ENCODE measurements around the gene PJVK.
"Not testable (repeated sequence)": the region's sequence is repeated elsewhere in the genome, so short reads cannot be mapped to it uniquely, and the experiment has no call there.

PJVK gene

GRCh38 chr2:178471313-178471712, 20.1 kb downstream of the PJVK start:
- H3K36me3 ChIP-seq (ENCODE audit: control insufficient read depth, insufficient read depth, low read length); H3K4me1 ChIP-seq (ENCODE audit: control insufficient read depth, insufficient read depth, low read length); H3K27ac ChIP-seq (ENCODE audit: low read depth, low read length); H3K27me3 ChIP-seq (ENCODE audit: control insufficient read depth, insufficient read depth, low read length); H3K9ac ChIP-seq (ENCODE audit: low read length); H3K4me3 ChIP-seq (ENCODE audit: low read depth, low read length); H3K9me3 ChIP-seq (ENCODE audit: control insufficient read depth, insufficient read depth, low read depth, low read length): not testable (repeated sequence)

DNA sequence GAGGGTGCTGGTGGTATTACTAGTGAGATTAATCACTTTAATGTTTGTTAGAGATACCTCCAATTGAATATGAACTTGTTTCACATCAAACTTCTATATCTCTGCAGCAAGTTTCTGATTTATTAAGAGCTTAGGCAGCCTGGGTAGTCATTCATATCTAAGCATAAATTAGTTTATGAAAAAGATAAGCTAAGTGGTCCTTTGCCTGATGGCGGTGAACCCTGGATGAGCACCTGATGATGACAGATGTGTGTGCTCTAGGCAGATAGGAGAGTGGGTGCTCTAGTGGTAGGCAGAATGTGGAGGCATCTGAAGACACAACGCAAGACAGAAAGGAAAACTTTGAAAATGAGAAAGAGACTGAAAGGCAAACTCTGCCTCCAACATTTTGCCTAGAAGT, 22.2 kb downstream of the PJVK start:
- Histone ChIP-seq H3K9me3 (ENCODE audit: control insufficient read depth, insufficient read depth, low read depth, low read length) (no peaks in the 10 kb centered on the region), H3K36me3 (ENCODE audit: control insufficient read depth, insufficient read depth, low read length) (no peaks in the 10 kb centered on the region), H3K27ac (ENCODE audit: low read depth, low read length) (no peak overlapping the region), H3K4me1 (ENCODE audit: control insufficient read depth, insufficient read depth, low read length) (0 out of 2 replicates have a peak, but pooled peaks cover 2% of the 10 kb centered on the region), H3K9ac (ENCODE audit: low read length) (no peak overlapping the region), H3K4me3 (ENCODE audit: low read depth, low read length) (no peak overlapping the region), H3K27me3 (ENCODE audit: control insufficient read depth, insufficient read depth, low read length) (no peaks in the 10 kb centered on the region)

DNA sequence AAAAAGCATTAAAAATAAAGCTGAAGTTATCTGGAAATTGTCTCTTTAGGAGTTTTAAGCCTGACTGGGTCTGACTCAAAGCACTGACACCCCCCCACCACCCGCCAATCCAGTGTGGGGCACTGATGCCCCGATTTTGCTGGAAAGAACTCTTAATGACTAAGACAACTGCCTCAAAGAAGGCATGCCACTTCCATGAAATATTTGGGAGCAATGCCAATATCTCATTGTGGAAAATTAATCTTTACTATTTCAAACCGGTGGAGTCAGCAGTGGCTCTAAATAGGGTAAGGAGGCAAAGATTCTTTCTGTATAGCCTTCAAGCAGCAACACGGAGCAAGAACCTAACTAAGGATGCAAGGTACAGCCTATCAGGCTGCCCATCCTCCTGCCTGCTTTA, 22.8 kb downstream of the PJVK start:
- no peak overlapping the region for H3K9ac ChIP-seq (ENCODE audit: low read length)
- no peaks in the 10 kb centered on the region for H3K9me3 ChIP-seq (ENCODE audit: control insufficient read depth, insufficient read depth, low read depth, low read length)
- H3K4me3 ChIP-seq (ENCODE audit: low read depth, low read length), result no peak overlapping the region
- 0 out of 2 replicates have a peak, but pooled peaks cover 2% of the 10 kb centered on the region for H3K4me1 ChIP-seq (ENCODE audit: control insufficient read depth, insufficient read depth, low read length)
- H3K27ac ChIP-seq (ENCODE audit: low read depth, low read length), result no peak overlapping the region
- no peaks in the 10 kb centered on the region for H3K36me3 ChIP-seq (ENCODE audit: control insufficient read depth, insufficient read depth, low read length)
- no peaks in the 10 kb centered on the region for H3K27me3 ChIP-seq (ENCODE audit: control insufficient read depth, insufficient read depth, low read length)

DNA sequence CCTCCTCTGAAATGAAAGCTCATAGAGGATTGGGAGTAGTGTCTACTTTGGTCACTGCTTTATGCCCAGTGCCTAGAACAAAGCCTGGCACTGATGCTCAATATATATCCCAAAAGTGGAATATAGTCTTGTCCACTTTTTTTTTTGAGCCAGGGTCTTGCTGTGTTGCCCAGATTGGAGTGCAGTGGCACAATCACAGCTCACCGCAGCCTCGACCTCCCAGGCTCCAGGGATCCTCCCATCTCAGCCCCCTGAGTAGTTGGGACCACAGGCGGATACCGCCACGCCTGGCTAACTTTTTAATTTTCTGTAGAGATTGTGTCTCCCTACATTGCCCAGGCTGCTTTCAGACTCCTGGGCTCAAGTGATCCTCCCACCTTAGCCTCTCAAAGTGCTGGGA, 23.4 kb downstream of the PJVK start:
- Histone ChIP-seq H3K27ac (ENCODE audit: low read depth, low read length) (no peak overlapping the region), H3K9ac (ENCODE audit: low read length) (no peak overlapping the region), H3K27me3 (ENCODE audit: control insufficient read depth, insufficient read depth, low read length) (no peaks in the 10 kb centered on the region; the same call in 1 of the 2 replicates), H3K36me3 (ENCODE audit: control insufficient read depth, insufficient read depth, low read length) (no peaks in the 10 kb centered on the region), H3K9me3 (ENCODE audit: control insufficient read depth, insufficient read depth, low read depth, low read length) (no peaks in the 10 kb centered on the region), H3K4me1 (ENCODE audit: control insufficient read depth, insufficient read depth, low read length) (0 out of 2 replicates have a peak, but pooled peaks cover 2% of the 10 kb centered on the region), H3K4me3 (ENCODE audit: low read depth, low read length) (no peak overlapping the region)

DNA sequence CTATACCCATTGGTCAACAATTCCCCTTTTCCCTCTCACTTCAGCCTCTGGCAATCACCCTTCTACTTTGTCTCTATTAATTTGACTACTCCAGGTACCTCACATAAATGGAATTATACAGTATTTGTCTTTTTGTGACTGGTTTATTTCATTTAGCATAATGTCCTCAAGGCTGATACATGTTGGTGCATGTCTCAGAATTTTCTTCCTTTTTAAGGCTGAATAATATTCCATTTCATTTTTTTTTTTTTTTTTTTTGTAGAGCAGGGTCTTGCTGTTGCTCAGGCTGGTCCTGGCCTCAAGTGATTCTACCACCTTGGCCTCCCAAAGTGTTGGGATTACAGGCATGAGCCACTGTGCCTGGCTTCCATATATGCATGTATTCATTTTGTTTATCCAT, 25.3 kb downstream of the PJVK start:
- H3K27ac ChIP-seq (ENCODE audit: low read depth, low read length), result no peak overlapping the region
- H3K9ac ChIP-seq (ENCODE audit: low read length), result no peak overlapping the region
- no peak overlapping the region for H3K4me3 ChIP-seq (ENCODE audit: low read depth, low read length)
- H3K36me3 ChIP-seq (ENCODE audit: control insufficient read depth, insufficient read depth, low read length), result no peaks in the 10 kb centered on the region
- no peaks in the 10 kb centered on the region for H3K9me3 ChIP-seq (ENCODE audit: control insufficient read depth, insufficient read depth, low read depth, low read length)
- H3K27me3 ChIP-seq (ENCODE audit: control insufficient read depth, insufficient read depth, low read length), result no peaks in the 10 kb centered on the region; the same call in 1 of the 2 replicates
- 0 out of 2 replicates have a peak, but pooled peaks cover 5% of the 10 kb centered on the region for H3K4me1 ChIP-seq (ENCODE audit: control insufficient read depth, insufficient read depth, low read length)

DNA sequence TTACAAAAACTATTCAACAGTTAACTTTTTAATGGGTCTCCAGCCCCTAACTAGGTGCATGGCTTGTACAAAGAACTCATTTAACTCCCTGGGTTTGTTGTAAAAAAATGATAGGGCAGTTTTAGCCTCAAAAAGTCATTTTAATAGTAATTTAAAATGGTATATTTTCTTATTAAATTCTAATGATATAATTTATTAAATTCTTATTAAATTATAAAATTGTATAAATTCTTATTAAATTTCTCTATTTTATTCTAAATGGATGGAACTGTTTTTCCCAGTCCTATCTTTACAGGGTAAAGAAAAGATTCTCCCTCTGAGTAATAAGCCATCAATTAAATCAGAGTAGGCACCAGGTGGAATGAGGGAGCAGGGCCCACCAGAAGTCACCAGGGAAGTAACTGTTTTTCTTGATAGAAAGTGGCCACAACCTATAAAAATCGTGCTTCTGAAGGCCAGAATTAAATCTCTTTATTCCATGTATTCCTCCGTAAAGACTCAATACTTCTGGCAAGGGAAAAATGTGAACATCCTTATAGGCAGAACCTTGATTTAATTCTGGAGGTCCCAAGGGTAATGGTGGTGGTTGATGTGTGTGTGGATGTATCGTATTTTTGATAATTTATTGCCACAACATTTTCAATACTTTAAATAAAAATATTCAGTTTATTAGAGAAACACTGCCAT, 26.4 kb downstream of the PJVK start:
- Histone ChIP-seq H3K27ac (ENCODE audit: low read depth, low read length) (no peak overlapping the region), H3K9me3 (ENCODE audit: control insufficient read depth, insufficient read depth, low read depth, low read length) (no peaks in the 10 kb centered on the region), H3K4me1 (ENCODE audit: control insufficient read depth, insufficient read depth, low read length) (peaks cover 12% of the 10 kb centered on the region), H3K36me3 (ENCODE audit: control insufficient read depth, insufficient read depth, low read length) (no peaks in the 10 kb centered on the region), H3K27me3 (ENCODE audit: control insufficient read depth, insufficient read depth, low read length) (no peaks in the 10 kb centered on the region; the same call in 1 of the 2 replicates), H3K9ac (ENCODE audit: low read length) (no peak overlapping the region), H3K4me3 (ENCODE audit: low read depth, low read length) (peak overlapping the region; percentile 72)

- Histone ChIP-seq H3K27ac (ENCODE audit: low read depth, low read length) (no peak overlapping the region; the same call in 1 of the 2 replicates), H3K36me3 (ENCODE audit: control insufficient read depth, insufficient read depth, low read length) (no peaks in the 10 kb centered on the region), H3K9ac (ENCODE audit: low read length) (peak overlapping the region; percentile 72), H3K27me3 (ENCODE audit: control insufficient read depth, insufficient read depth, low read length) (no peaks in the 10 kb centered on the region; the same call in 1 of the 2 replicates), H3K9me3 (ENCODE audit: control insufficient read depth, insufficient read depth, low read depth, low read length) (no peaks in the 10 kb centered on the region), H3K4me1 (ENCODE audit: control insufficient read depth, insufficient read depth, low read length) (peaks cover 15% of the 10 kb centered on the region), H3K4me3 (ENCODE audit: low read depth, low read length) (peak overlapping the region; percentile 72)
Measured at GRCh38 chr2:178478130-178478438, 26.9 kb downstream of the PJVK start.

- peak within 1 kb of the TSS; percentile 72 for H3K4me3 ChIP-seq (ENCODE audit: low read depth, low read length)
- no peak within 1 kb of the TSS; the same call in 1 of the 2 replicates for H3K27ac ChIP-seq (ENCODE audit: low read depth, low read length)
- no peaks in the 10 kb centered on the region; the same call in 1 of the 2 replicates for H3K27me3 ChIP-seq (ENCODE audit: control insufficient read depth, insufficient read depth, low read length)
- peaks cover 15% of the 10 kb centered on the region for H3K4me1 ChIP-seq (ENCODE audit: control insufficient read depth, insufficient read depth, low read length)
- H3K36me3 ChIP-seq (ENCODE audit: control insufficient read depth, insufficient read depth, low read length), result no peaks in the 10 kb centered on the region
- no peaks in the 10 kb centered on the region for H3K9me3 ChIP-seq (ENCODE audit: control insufficient read depth, insufficient read depth, low read depth, low read length)
- H3K9ac ChIP-seq (ENCODE audit: low read length), result peak within 1 kb of the TSS; percentile 73
Measured at GRCh38 chr2:178478439-178479274, 27.5 kb downstream of the PJVK start, which contains the start of gene FKBP7. Gene FKBP7, minus strand, starts transcription at chr2:178478600. Its CDS starts 101 bp downstream, at chr2:178478499.

DNA sequence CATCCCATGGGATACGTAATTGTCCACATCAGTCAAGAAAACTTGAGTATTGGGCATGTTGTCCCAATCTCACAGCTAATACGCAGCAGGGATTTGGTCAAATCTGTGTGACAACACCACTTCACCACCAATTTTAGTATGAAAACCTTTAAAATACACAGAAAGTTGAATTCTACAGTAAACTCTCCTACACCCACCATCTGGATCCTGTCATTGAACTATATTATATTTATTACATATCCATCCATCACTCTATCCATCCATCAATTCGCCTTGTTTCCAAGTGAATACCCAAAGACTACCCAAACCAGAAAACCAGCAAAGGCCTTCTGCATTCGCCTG, 28.1 kb downstream of the PJVK start:
- Histone ChIP-seq H3K27ac (ENCODE audit: low read depth, low read length) (no peak overlapping the region), H3K4me1 (ENCODE audit: control insufficient read depth, insufficient read depth, low read length) (peaks cover 15% of the 10 kb centered on the region), H3K36me3 (ENCODE audit: control insufficient read depth, insufficient read depth, low read length) (no peaks in the 10 kb centered on the region), H3K27me3 (ENCODE audit: control insufficient read depth, insufficient read depth, low read length) (no peaks in the 10 kb centered on the region; the same call in 1 of the 2 replicates), H3K4me3 (ENCODE audit: low read depth, low read length) (peak overlapping the region; percentile 72), H3K9me3 (ENCODE audit: control insufficient read depth, insufficient read depth, low read depth, low read length) (no peaks in the 10 kb centered on the region), H3K9ac (ENCODE audit: low read length) (no peak overlapping the region)

DNA sequence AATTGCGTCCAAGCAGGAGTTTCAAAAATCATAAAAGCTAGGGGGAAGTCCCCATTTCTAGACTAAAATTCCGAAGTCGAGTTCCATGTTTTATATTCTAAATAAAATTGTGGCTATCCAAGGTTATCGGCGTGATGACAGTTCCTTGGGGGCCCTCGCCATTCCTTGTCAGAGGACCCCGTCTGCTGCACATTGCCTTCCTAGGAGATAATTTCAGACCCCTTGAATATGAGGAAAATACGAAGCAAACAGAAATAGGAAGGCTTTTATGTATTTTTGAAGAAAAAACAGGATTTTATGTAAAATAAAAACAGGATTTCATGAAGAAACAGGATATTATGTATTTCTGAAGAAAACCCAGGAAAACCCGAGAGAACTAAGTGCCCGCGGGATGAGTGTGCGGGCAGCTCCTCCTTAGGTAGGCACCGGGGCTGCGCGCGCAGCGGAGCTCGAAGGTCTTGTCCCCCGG, 28.6 kb downstream of the PJVK start:
- Histone ChIP-seq H3K27me3 (ENCODE audit: control insufficient read depth, insufficient read depth, low read length) (no peaks in the 10 kb centered on the region; the same call in 1 of the 2 replicates), H3K27ac (ENCODE audit: low read depth, low read length) (no peak overlapping the region), H3K4me1 (ENCODE audit: control insufficient read depth, insufficient read depth, low read length) (peaks cover 15% of the 10 kb centered on the region), H3K4me3 (ENCODE audit: low read depth, low read length) (peak overlapping the region; percentile 72), H3K9me3 (ENCODE audit: control insufficient read depth, insufficient read depth, low read depth, low read length) (no peaks in the 10 kb centered on the region), H3K36me3 (ENCODE audit: control insufficient read depth, insufficient read depth, low read length) (no peaks in the 10 kb centered on the region), H3K9ac (ENCODE audit: low read length) (no peak overlapping the region)
